ENCODE measurements around the gene D2HGDH. TPM values are rescaled to one million over a fixed set of nuclear protein-coding genes. Genes with fewer than 3 reads are reported as not detected.

D2HGDH gene
- total RNA-seq, 1 donor from 2014 or later, result 34.8 TPM

DNA sequence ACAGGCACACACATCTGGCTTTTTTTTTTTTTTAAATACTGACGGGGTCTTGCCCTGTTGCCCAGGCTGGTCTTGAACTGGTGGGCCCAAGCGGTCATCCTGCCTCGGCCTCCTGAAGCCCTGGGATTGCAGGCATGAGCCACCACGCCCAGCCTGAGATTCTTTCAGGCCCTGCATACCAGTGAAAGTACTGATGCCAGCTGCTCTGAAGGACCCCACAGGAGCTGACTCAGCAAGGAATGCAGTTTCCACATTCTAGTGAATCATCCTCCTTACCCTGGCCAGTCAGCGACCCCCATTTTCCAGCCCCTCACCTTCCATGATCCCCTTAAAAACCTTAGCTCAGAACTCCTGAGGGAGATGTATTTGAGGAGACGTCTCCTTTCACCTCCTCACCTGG is 42.0 kb upstream of the D2HGDH start:
- TF ChIP-seq, protein P1, sequence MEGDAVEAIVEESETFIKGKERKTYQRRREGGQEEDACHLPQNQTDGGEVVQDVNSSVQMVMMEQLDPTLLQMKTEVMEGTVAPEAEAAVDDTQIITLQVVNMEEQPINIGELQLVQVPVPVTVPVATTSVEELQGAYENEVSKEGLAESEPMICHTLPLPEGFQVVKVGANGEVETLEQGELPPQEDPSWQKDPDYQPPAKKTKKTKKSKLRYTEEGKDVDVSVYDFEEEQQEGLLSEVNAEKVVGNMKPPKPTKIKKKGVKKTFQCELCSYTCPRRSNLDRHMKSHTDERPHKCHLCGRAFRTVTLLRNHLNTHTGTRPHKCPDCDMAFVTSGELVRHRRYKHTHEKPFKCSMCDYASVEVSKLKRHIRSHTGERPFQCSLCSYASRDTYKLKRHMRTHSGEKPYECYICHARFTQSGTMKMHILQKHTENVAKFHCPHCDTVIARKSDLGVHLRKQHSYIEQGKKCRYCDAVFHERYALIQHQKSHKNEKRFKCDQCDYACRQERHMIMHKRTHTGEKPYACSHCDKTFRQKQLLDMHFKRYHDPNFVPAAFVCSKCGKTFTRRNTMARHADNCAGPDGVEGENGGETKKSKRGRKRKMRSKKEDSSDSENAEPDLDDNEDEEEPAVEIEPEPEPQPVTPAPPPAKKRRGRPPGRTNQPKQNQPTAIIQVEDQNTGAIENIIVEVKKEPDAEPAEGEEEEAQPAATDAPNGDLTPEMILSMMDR (IDR thresholded peaks at IDR 0.05; ENCODE audit: unreplicated experiment), result no peak
- DNase-seq (ENCODE audit: low spot score, unreplicated experiment), result no peak
- no peaks in the 10 kb centered on the region for H3K9me3 Mint-ChIP-seq (ENCODE audit: low read depth)
- peaks cover 4% of the 10 kb centered on the region for H3K36me3 Mint-ChIP-seq (ENCODE audit: insufficient read depth)
- peaks cover 3% of the 10 kb centered on the region for H3K4me1 Mint-ChIP-seq (ENCODE audit: low read depth)
- no peak overlapping the region for H3K4me3 Mint-ChIP-seq (ENCODE audit: low read depth)
- H3K27me3 Mint-ChIP-seq, result no peaks in the 10 kb centered on the region
- H3K27ac Mint-ChIP-seq, result no peak overlapping the region

DNA sequence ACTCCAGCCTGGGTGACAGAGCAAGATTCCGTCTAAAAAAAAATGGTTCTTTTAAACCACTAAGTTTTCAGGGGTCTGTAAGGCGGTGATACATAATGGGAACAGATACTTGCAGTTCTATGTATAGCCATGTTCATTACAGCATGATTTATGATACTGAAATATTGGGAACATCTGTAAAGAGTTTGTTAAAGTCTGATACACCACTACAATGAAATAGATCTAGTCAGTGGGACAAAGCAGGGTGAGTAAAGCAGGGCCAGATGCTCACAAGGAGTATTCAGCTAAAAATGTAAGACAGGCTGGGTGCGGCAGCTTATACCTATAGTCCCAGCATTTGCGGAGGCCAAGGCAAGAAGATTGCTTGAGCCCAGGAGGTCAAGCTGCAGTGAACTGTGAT is 38.8 kb upstream of the D2HGDH start:
- Mint-ChIP-seq H3K36me3 (ENCODE audit: insufficient read depth) (peaks cover 5% of the 10 kb centered on the region), H3K27ac (peak overlapping the region; percentile 41), H3K9me3 (ENCODE audit: low read depth) (no peaks in the 10 kb centered on the region), H3K27me3 (no peaks in the 10 kb centered on the region), H3K4me1 (ENCODE audit: low read depth) (no peaks in the 10 kb centered on the region), H3K4me3 (ENCODE audit: low read depth) (no peak overlapping the region)
- TF ChIP-seq, protein P1 (IDR thresholded peaks at IDR 0.05; ENCODE audit: unreplicated experiment), result no peak
- no peak for DNase-seq (ENCODE audit: low spot score, unreplicated experiment)

DNA sequence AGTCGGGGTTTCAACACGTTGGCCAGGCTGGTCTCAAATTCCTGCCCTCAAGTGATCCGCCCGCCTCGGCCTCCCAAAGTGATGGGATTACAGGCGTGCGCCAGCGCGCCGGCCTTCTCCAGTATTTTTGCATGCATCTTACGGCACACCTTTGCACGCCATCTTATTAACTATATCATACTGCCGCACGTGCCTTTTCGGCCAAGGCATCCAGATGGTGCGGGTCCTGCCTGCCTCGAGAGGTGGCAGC is 33.4 kb upstream of the D2HGDH start:
- peaks cover 14% of the 10 kb centered on the region for H3K36me3 Mint-ChIP-seq (ENCODE audit: insufficient read depth)
- peak overlapping the region; percentile 80 for H3K4me3 Mint-ChIP-seq (ENCODE audit: low read depth)
- TF ChIP-seq, protein P1 (IDR thresholded peaks at IDR 0.05; ENCODE audit: unreplicated experiment), result peak; percentile 47
- H3K27me3 Mint-ChIP-seq, result no peaks in the 10 kb centered on the region
- peaks cover 8% of the 10 kb centered on the region for H3K4me1 Mint-ChIP-seq (ENCODE audit: low read depth)
- H3K27ac Mint-ChIP-seq, result peak overlapping the region; percentile 97
- peaks cover 5% of the 10 kb centered on the region for H3K9me3 Mint-ChIP-seq (ENCODE audit: low read depth)
- no peak for DNase-seq (ENCODE audit: low spot score, unreplicated experiment)

DNA sequence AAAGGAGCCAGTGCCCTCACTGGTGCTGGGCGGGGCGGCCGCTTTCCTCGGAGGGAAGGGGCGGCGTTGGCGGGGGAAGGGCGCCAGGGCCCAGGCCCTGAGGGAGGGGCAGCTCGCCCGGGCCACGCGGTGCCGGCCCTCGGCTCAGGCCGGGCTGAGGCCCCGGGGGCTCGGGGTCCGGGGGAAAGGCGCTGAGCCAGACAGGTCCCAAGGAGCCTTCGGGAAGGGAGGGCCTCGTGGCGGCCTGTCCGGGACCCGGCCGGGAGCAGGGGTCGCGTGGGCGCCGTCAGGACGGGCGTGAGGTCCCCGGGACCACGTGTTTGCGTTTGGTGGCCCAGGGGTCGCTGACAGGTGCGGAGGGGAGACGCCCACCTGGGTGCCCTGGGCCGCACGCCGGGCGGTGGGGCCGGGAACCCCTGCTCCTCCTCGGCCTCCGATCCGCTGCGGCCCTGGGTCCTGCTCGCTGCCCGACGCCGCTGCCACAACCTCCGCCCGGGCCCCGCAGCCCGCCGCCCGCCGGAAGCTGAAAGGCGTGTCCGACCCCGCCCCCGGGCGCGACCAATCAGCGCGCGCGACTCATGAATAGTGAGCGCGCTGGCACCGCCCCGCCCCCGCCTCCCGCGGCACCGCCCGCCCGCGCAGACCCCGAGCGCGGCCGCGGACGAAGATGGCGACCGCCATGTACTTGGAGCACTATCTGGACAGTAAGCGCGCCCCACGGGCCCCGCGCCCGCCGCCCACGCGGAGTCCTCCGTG is 32.9 kb upstream of the D2HGDH start, which contains the start of gene ING5:
Gene ING5, plus strand, starts transcription at position 641 of the 756 bp plus-strand sequence. Its CDS starts 27 bp downstream, at position 668.
- TF ChIP-seq, protein P1 (IDR thresholded peaks at IDR 0.05; ENCODE audit: unreplicated experiment), result peak; percentile 12
- peak within 1 kb of the TSS; percentile 81 for H3K4me3 Mint-ChIP-seq (ENCODE audit: low read depth)
- peaks cover 8% of the 10 kb centered on the region for H3K4me1 Mint-ChIP-seq (ENCODE audit: low read depth)
- peaks cover 6% of the 10 kb centered on the region for H3K9me3 Mint-ChIP-seq (ENCODE audit: low read depth)
- DNase-seq (ENCODE audit: low spot score, unreplicated experiment), result peak; percentile 95
- peak within 1 kb of the TSS; percentile 97 for H3K27ac Mint-ChIP-seq
- H3K36me3 Mint-ChIP-seq (ENCODE audit: insufficient read depth), result peaks cover 16% of the 10 kb centered on the region
- H3K27me3 Mint-ChIP-seq, result no peaks in the 10 kb centered on the region

DNA sequence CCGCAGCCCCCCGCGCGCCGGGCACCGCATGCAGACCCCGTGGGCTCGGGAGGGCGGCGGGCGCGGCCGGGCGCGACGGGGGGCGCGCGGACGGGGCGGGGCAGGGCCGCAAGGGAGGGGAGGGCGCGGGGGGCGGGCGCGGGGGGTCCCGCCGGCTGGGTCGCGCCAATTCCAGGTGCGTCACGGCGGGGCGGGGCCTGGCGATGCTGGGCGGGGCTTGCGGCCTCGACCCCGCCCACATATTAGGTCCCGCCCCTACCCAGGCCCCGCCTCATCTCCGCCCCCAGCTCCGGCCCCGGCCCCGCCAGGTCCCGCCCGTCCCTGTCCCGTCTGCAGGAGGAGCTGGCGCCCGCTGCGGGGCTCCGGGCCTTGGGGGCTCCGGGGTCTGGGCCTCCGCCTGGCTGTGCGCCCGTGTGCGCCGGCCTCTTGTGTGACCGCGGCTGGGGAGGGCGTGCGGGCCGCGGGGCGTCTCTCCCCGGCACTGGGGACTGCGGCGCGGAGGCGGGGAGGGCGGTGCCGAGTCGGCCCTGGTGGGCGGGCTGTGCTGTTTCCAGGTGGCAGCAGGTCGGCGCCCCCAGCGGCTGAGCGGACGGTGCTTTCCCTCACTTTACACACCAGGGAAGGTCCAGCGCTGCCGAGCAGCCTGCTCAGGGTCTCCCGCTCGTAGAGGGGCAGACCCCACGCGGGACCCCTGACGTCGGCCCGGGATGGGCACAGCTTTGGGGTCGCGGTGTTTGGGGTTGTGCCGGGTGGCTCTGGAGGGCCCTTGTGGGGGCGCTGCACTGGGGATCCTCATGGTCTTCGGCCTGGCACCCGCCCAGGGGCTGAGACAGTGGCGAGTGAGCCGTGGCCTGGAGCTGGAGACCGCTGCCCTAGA is 32.0 kb upstream of the D2HGDH start:
- peak overlapping the region; percentile 81 for H3K4me3 Mint-ChIP-seq (ENCODE audit: low read depth)
- DNase-seq (ENCODE audit: low spot score, unreplicated experiment), result peak; percentile 85
- peaks cover 6% of the 10 kb centered on the region for H3K9me3 Mint-ChIP-seq (ENCODE audit: low read depth)
- H3K27ac Mint-ChIP-seq, result peak overlapping the region; percentile 92
- TF ChIP-seq, protein P1 (IDR thresholded peaks at IDR 0.05; ENCODE audit: unreplicated experiment), result peak; percentile 74
- peaks cover 8% of the 10 kb centered on the region for H3K4me1 Mint-ChIP-seq (ENCODE audit: low read depth)
- no peaks in the 10 kb centered on the region for H3K27me3 Mint-ChIP-seq
- H3K36me3 Mint-ChIP-seq (ENCODE audit: insufficient read depth), result peaks cover 23% of the 10 kb centered on the region

Data from progenitor cell of endocrine pancreas (in vitro differentiated cells).